Right cardiac atrium (tissue), 5 donors: ENCODE measurements around the gene CSMD2. TPM values are rescaled to one million over a fixed set of nuclear protein-coding genes. Genes with fewer than 3 reads are reported as not detected.

Source experiments
- ATAC-seq, 2 donors: fragments of 200-7000 bp; cut with Tn5 transposase; one replicate each; pipeline versions ENCODE4 v1.8.0 to v1.9.1; 2020; ENCODE audit warnings: moderate library complexity in 2 of 2, mild to moderate bottlenecking in 1 of 2
- DNase-seq, 3 donors: peaks; one replicate each; pipeline ENCODE4 v3.0.0-alpha.2; 2020
- H3K27ac ChIP-seq: one replicate; pipeline ENCODE4 v1.5.1; 2013; ENCODE audit warnings: mild to moderate bottlenecking, low read length, control low read depth, moderate library complexity
- H3K27me3 ChIP-seq: one replicate; pipeline ENCODE4 v1.6.1; 2013; ENCODE audit not compliant: control insufficient read depth, insufficient read depth
- H3K4me1 ChIP-seq: one replicate; pipeline ENCODE4 v1.6.1; 2013; ENCODE audit warnings: low read length; ENCODE audit not compliant: control insufficient read depth, insufficient read depth
- H3K4me3 ChIP-seq: one replicate; pipeline ENCODE4 v1.5.1; 2013; ENCODE audit warnings: low read length, control low read depth
- H3K9me3 ChIP-seq: one replicate; pipeline ENCODE4 v1.6.1; 2013; ENCODE audit warnings: low read length; ENCODE audit not compliant: control insufficient read depth
- WGBS: extraction: QIAGEN DNeasy Blood & Tissue Kit; methylation state at CpG from one replicate; pipeline ENCODE4 v1.1.7; 2013; 5-methylcytosine and 5-hydroxymethylcytosine counted together
- intact Hi-C, 4 donors: fragments of 100-400 bp; cut with DNase I; formaldehyde crosslinking; loops; one replicate each; pipeline versions ENCODE4 v1.11.0 to v1.14.0; 2022 to 2023
- polyA plus RNA-seq: library from polyadenylated mRNA; stranded (reverse); fragments of 200-250 nt; gene quantifications from one replicate; pipeline ENCODE4 v1.2.3, GENCODE V29; 2013
- total RNA-seq, 4 donors: library from RNA; stranded (reverse); fragmentation: NEBNext Ultra II Directional; extraction: Animal tissue kit (Norgen Biotek cat#: 25700); gene quantifications; one replicate each; pipeline ENCODE4 v1.2.1, GENCODE V29; 2021
- donor health status: healthy with polysubstance abuse.
- donor health status: DM: no; HTN: yes; CAD: no.
- donor health status: DM: no; HTN: no; CAD: no.
- donor health status: DM: no; HTN: yes; CAD: no; lungs with severe emphysema.
- donor health status: DM: yes; HTN: yes; CAD: no.

CSMD2 gene
- total and polyA plus RNA-seq, 5 donors, result 0.11 to 0.59 (median 0.38) TPM

DNA sequence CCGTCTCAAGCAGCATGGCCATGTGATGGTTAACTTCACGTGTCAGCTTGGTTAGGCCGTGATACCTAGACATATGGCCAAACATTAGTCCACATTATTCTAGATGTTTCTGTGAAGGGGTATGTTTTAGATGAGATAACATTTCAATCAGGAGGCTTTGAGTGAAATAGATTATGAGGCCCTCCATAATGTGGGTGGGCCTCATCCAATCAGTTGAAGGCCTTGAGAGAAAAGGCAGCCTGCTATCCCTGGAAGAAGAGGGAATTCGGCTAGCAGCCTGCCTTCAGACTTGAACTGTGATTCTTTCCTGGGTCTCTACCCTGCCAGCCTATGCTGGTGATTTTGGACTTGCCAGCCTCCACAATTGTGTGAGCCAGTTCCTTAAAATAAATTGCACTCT is 602.5 kb downstream of the CSMD2 start:
- ATAC-seq, result no peak
- H3K9me3 ChIP-seq, result no peaks in the 10 kb centered on the region
- no peak for DNase-seq
- intact Hi-C loops, result no loop called here
- no peak overlapping the region for H3K27ac ChIP-seq
- no peaks in the 10 kb centered on the region for H3K27me3 ChIP-seq
- no peaks in the 10 kb centered on the region for H3K4me1 ChIP-seq
- H3K4me3 ChIP-seq, result no peak overlapping the region
- WGBS, result 93% methylated on average over 4 of the region's 4 CpGs

DNA sequence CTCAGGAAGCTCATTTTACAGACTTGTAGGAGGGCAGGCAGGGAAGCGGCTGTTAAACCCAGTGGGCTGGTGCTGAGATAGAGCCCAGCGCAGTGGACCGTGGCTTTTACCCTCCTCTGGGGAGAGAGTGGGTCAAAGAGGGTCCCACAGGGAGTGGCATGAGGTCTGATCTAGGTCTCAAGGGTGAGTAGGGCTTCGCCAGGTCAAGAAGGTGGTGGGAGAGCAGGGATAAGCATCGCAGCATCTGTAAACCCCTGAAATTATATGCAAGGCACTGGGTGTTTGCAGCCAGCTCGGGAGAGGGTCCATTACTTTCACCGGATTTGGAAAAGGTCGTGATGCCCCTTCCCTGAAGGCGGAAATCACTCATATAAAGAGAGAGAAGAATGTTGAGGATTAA is 603.5 kb downstream of the CSMD2 start:
- no peak overlapping the region for H3K27ac ChIP-seq
- intact Hi-C loops, result no loop called here
- no peaks in the 10 kb centered on the region for H3K9me3 ChIP-seq
- no peak for DNase-seq
- no peaks in the 10 kb centered on the region for H3K4me1 ChIP-seq
- 87% methylated on average over 9 of the region's 9 CpGs for WGBS
- H3K4me3 ChIP-seq, result no peak overlapping the region
- no peaks in the 10 kb centered on the region for H3K27me3 ChIP-seq
- ATAC-seq, result no peak

DNA sequence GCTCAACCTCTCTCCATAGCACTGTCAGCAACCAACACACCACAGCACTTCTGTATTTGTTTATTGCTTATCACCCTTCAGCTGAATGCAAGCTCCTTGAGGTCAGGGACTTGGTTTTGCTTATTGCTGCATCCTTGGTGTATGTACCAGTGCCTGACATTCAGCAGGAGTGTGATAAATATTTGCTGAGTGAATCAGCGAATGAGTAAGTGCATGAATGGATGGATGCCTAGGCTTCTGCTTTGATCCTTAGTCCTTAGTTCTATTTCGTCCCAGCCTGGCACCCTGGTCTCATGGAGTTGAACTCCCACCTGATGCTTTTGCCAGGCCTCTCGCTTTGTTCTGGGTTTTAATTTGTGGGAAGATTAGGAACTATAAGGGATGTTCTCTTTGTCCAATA is 604.4 kb downstream of the CSMD2 start:
- no peaks in the 10 kb centered on the region for H3K27me3 ChIP-seq
- H3K9me3 ChIP-seq, result no peaks in the 10 kb centered on the region
- no peaks in the 10 kb centered on the region for H3K4me1 ChIP-seq
- H3K4me3 ChIP-seq, result no peak overlapping the region
- DNase-seq (no peak), ATAC-seq (no peak)
- intact Hi-C loops, result no loop called here
- no peak overlapping the region for H3K27ac ChIP-seq
- WGBS, result 94% methylated on average over 3 of the region's 3 CpGs

DNA sequence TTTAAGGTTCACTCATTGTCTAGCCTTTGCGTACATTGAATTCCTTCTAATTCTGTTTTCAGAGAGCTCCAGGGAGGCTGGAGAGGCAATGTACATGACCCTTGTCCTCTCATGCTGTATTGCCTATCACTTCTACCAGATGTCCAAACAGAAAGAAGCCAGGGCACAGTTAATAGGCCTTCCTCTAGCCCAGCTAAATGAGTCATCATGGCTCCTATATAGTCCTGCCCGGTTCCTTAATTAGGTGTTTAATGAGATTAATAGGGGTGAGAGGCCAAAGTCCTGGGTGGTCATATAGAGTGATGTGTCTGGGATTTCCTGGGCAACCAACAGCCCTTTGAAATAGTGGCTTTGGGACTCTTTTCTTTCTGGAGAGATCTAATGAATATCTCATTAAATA is 616.3 kb downstream of the CSMD2 start:
- peaks cover 1% of the 10 kb centered on the region for H3K4me1 ChIP-seq
- no peaks in the 10 kb centered on the region for H3K9me3 ChIP-seq
- no peaks in the 10 kb centered on the region for H3K27me3 ChIP-seq
- no peak overlapping the region for H3K4me3 ChIP-seq
- 94% methylated on average over 2 of the region's 2 CpGs for WGBS
- intact Hi-C loops, result no loop called here
- no peak for ATAC-seq
- no peak overlapping the region for H3K27ac ChIP-seq
- no peak for DNase-seq

DNA sequence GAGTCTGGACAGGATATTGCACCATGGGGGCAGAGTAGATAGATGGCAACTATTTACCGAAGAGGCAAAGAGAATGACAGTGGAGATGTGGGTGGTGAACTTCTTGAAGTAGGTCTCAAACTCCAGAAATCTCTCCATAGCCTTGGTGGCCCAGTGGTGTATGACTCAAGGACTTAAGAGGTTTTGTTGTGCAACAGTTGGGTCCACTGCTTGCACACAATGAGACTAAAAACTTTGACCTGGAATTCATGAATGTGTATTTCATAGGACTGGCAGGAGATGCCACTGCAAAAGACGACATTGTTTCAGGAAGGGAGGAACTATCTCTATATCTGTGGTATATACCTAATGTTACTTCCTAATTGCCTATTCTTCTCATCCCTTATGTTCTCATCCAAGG is 616.7 kb downstream of the CSMD2 start:
- WGBS, result 84% methylated on average over 2 of the region's 2 CpGs
- Histone ChIP-seq H3K4me3 (no peak overlapping the region), H3K9me3 (no peaks in the 10 kb centered on the region), H3K4me1 (peaks cover 1% of the 10 kb centered on the region), H3K27ac (no peak overlapping the region), H3K27me3 (no peaks in the 10 kb centered on the region)
- ATAC-seq (no peak), DNase-seq (no peak)
- intact Hi-C loops, result no loop called here

DNA sequence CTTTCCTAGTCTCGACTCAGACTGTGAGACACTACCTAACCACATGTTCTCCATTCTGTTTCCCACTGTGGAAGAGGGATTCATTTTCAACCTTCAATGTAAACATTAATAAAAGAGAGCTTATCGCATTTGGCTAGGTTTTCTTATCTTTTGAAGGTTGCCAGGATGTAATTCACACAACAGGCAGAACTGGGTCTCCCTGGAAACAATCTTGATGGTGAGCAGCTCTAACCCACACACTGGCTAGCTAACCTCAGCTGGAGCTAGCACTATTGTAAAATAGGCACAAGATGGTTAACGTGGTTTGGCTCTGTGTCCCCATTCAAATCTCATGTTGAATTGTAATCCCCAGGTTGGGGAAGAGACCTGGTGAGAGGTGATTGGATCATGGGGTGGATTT is 617.5 kb downstream of the CSMD2 start:
- no peaks in the 10 kb centered on the region for H3K27me3 ChIP-seq
- intact Hi-C loops, result no loop called here
- ATAC-seq, result no peak
- H3K9me3 ChIP-seq, result no peaks in the 10 kb centered on the region
- peaks cover 1% of the 10 kb centered on the region for H3K4me1 ChIP-seq
- H3K27ac ChIP-seq, result no peak overlapping the region
- DNase-seq, result no peak
- 62% methylated on average over 3 of the region's 3 CpGs for WGBS
- no peak overlapping the region for H3K4me3 ChIP-seq

DNA sequence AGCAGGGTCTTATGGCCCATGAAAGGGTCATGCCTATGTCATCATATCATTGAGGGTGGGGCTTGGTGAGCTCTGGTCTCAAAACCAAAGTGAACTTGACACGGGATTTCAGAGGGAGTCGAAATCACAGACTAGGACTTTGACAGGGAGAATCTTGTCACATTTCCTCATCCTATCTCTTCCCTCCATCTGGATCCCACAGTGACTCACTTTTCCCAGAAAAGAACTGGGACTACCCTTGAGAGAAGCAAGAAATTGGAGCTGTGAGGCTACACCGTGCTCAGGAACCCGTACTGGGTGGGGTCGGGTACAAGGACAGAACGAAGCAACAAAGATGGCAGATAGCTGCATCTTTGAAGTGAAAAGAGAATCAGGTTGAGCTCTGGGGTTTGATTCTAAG is 623.1 kb downstream of the CSMD2 start:
- H3K4me1 ChIP-seq, result no peaks in the 10 kb centered on the region
- H3K27me3 ChIP-seq, result no peaks in the 10 kb centered on the region
- DNase-seq (no peak), ATAC-seq (no peak)
- intact Hi-C loops, result no loop called here
- no peak overlapping the region for H3K4me3 ChIP-seq
- 92% methylated on average over 6 of the region's 6 CpGs for WGBS
- H3K9me3 ChIP-seq, result no peaks in the 10 kb centered on the region
- H3K27ac ChIP-seq, result no peak overlapping the region

DNA sequence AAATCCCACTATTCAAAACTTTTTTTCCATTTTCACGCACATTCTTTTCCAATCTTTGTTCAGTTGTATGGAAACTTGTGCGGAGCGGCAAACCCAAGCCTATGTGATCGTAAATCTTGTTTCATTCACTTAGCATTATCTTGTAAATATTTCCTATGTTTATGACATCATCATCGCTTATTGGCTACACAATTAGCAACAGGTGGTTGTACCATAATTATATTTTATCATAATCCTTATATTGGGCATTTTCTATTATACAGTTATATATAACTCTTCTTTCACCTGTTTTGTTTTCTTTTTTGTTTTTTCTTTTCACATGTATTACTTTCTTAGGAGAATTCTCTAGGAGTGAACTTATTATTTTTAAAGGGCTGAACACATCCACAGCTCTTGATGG is 627.1 kb downstream of the CSMD2 start:
- 94% methylated on average over 5 of the region's 5 CpGs for WGBS
- no peak overlapping the region for H3K27ac ChIP-seq
- no peak for DNase-seq
- no peak overlapping the region for H3K4me3 ChIP-seq
- no peak for ATAC-seq
- no peaks in the 10 kb centered on the region for H3K9me3 ChIP-seq
- no peaks in the 10 kb centered on the region for H3K4me1 ChIP-seq
- H3K27me3 ChIP-seq, result no peaks in the 10 kb centered on the region
- intact Hi-C loops, result no loop called here

DNA sequence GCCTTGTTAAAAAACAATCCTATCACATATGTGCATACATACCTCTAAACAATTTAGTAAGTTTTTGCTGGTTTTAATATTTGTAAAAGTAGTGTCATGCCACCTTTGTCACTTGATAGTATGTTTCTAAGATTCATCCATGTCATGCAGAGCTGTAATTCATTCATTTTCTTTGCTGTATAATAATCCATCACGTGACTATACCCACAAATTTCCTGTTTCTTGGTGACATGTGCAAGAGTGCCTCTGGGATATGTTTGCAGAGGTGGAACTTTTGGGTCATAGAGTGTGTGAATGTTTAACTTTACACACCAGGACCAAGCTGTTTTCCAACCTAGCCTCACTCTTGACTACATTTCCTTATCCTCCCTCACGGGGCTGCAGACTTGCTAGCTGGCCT is 629.7 kb downstream of the CSMD2 start:
- DNase-seq (no peak), ATAC-seq (no peak)
- H3K4me1 ChIP-seq, result no peaks in the 10 kb centered on the region
- H3K27ac ChIP-seq, result no peak overlapping the region
- H3K27me3 ChIP-seq, result no peaks in the 10 kb centered on the region
- intact Hi-C loops, result no loop called here
- H3K9me3 ChIP-seq, result no peaks in the 10 kb centered on the region
- 78% methylated on average over 2 of the region's 2 CpGs for WGBS
- no peak overlapping the region for H3K4me3 ChIP-seq

DNA sequence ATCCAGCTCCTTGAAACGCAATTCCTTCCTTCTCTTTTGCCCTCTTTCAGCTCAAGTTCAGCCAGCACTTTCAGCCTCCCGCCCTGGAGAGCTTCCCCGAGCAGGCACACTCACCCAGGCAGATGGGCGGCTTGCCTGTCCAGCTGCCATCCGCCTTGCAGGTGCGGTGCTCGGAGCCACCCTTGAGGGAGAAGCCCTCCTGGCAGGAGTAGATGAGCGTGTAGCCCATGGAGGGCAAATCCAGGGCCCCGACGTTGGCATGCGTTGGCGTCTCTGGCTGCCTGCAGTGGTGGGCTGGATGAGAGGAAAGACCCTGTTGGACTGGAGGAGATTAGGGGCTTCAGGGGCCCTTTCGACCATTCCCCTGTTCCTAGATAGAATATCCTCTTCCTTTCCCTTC is 632.1 kb downstream of the CSMD2 start:
- H3K27ac ChIP-seq, result no peak overlapping the region
- H3K27me3 ChIP-seq, result no peaks in the 10 kb centered on the region
- ATAC-seq (no peak), DNase-seq (no peak)
- intact Hi-C loops, result no loop called here
- no peaks in the 10 kb centered on the region for H3K4me1 ChIP-seq
- H3K4me3 ChIP-seq, result no peak overlapping the region
- no peaks in the 10 kb centered on the region for H3K9me3 ChIP-seq
- 93% methylated on average over 13 of the region's 13 CpGs for WGBS

DNA sequence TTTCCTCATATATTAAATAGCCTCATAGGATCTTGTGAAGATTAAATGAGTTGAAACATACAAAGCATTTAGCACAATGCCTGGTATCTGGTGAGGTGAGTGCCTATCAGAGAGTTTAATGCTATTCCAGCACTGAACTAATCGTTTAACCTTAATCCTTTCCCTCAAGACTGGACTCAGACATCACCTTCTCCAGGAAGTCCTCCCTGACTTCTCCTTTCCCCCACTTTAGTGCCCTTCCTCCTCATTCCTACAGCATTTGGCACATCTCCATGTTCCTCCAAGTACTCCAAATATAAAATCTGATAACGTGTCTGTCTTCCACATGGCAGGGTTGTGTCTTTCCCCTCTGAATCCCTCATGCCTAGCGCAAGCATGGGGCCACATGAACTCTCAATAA is 632.8 kb downstream of the CSMD2 start:
- intact Hi-C loops, result no loop called here
- Histone ChIP-seq H3K4me3 (no peak overlapping the region), H3K27ac (no peak overlapping the region), H3K9me3 (no peaks in the 10 kb centered on the region), H3K27me3 (no peaks in the 10 kb centered on the region), H3K4me1 (no peaks in the 10 kb centered on the region)
- ATAC-seq (no peak), DNase-seq (no peak)
- 76% methylated on average over 3 of the region's 3 CpGs for WGBS

DNA sequence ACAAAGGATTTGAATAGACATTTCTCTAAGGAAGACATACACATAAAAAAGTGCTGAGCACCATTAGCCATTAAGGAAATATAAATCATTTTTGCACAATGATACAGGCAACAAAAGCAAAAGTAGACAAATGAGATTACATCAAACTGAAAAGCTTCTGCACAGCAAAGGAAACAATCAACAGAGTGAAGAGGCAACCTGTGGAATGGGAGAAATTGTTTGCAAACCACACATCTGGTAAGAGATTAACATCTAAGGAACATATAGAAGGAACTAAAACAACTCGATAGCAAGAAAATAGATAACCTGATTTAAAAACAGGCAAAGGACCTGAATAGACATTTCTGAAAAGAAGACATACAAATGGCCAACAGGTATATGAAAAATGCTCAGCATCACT is 635.1 kb downstream of the CSMD2 start:
- Histone ChIP-seq H3K4me1 (no peaks in the 10 kb centered on the region), H3K4me3 (no peak overlapping the region), H3K9me3 (no peaks in the 10 kb centered on the region), H3K27me3 (no peaks in the 10 kb centered on the region), H3K27ac (no peak overlapping the region)
- ATAC-seq (no peak), DNase-seq (no peak)
- 67% methylated on average over 1 of the region's 1 CpG for WGBS
- intact Hi-C loops, result no loop called here
